PC-3 (cell line): Measurements from ENCODE around the gene ALKBH2.

Experiments
- EZH2phosphoT487 ChIP-seq: fragments of 300-600 bp; sonication (generic); IDR thresholded peaks from 2 replicates; pipeline ENCODE4 v1.6.1; 2018; ENCODE audit warnings: mild to moderate bottlenecking, antibody characterized with exemption, low read length, borderline replicate concordance
- TF ChIP-seq, protein P1 (sequence below): fragments of 300-600 bp; sonication (generic); conservative IDR thresholded peaks from 2 replicates; pipeline ENCODE4 v1.5.1; 2017; ENCODE audit warnings: antibody characterized with exemption, low read depth, mild to moderate bottlenecking, low read length

DNA sequence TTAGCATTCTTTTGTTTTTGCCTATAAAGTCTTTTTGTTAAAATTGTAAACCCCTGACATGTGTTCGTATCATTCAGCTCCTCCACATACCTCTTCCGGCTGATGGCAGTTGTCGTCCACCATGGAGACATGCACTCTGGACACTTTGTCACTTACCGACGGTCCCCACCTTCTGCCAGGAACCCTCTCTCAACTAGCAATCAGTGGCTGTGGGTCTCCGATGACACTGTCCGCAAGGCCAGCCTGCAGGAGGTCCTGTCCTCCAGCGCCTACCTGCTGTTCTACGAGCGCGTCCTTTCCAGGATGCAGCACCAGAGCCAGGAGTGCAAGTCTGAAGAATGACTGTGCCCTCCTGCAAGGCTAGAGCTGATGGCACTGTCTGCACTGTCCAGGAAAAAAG, 7.7 kb downstream of the ALKBH2 start:
- TF ChIP-seq, protein P1, sequence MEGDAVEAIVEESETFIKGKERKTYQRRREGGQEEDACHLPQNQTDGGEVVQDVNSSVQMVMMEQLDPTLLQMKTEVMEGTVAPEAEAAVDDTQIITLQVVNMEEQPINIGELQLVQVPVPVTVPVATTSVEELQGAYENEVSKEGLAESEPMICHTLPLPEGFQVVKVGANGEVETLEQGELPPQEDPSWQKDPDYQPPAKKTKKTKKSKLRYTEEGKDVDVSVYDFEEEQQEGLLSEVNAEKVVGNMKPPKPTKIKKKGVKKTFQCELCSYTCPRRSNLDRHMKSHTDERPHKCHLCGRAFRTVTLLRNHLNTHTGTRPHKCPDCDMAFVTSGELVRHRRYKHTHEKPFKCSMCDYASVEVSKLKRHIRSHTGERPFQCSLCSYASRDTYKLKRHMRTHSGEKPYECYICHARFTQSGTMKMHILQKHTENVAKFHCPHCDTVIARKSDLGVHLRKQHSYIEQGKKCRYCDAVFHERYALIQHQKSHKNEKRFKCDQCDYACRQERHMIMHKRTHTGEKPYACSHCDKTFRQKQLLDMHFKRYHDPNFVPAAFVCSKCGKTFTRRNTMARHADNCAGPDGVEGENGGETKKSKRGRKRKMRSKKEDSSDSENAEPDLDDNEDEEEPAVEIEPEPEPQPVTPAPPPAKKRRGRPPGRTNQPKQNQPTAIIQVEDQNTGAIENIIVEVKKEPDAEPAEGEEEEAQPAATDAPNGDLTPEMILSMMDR = no peak
- no peak for TF ChIP-seq EZH2phosphoT487
